H1 (cell line): ENCODE measurements around the gene CHST9. TPM values are rescaled to one million over a fixed set of nuclear protein-coding genes. Genes with fewer than 3 reads are reported as not detected.

ENCODE experiments used
- CTCF ChIA-PET: fragments of 300-600 bp; sonication (Branson Sonifier 250); formaldehyde crosslinking; loops from one replicate; lab custom pipeline; 2021; ENCODE audit not compliant: partially characterized antibody; lab: Charles Lee
- POLR2A ChIA-PET: fragments of 300-600 bp; sonication (Branson Sonifier 250); formaldehyde crosslinking; loops from one replicate; lab custom pipeline; 2021; ENCODE audit warnings: inconsistent platforms; ENCODE audit not compliant: partially characterized antibody; lab: Charles Lee
- DNase-seq, 2 experiments: peaks; one replicate each; pipeline versions ENCODE4 v3.0.0 to v3.0.0-alpha.2; 2010 to 2022; ENCODE audit warnings: low spot score in 2 of 2, low read depth in 1 of 2, mixed read lengths in 1 of 2
- FAIRE-seq: peaks from 2 replicates; lab custom pipeline; 2011; peaks lifted over from hg19 to GRCh38; lab: Jason Lieb, UNC
- H2AFZ ChIP-seq: 2 replicates; pipeline ENCODE4 v1.8.1; 2012; ENCODE audit warnings: low read length, inconsistent platforms
- H2AK5ac ChIP-seq: 2 replicates; pipeline ENCODE4 v1.6.1; 2013; ENCODE audit warnings: low read depth, low read length
- H2BK120ac ChIP-seq: replicated peaks from 2 replicates; pipeline ENCODE3; 2013; ENCODE audit warnings: low read depth, low read length, inconsistent platforms
- H2BK12ac ChIP-seq: 2 replicates; pipeline ENCODE4 v1.6.1; 2013; ENCODE audit warnings: low read depth, low read length
- H2BK15ac ChIP-seq: 2 replicates; pipeline ENCODE4 v1.6.1; 2013; ENCODE audit warnings: low read length
- H2BK20ac ChIP-seq: 2 replicates; pipeline ENCODE4 v1.6.1; 2013; ENCODE audit warnings: low read length
- H2BK5ac ChIP-seq: 2 replicates; pipeline ENCODE4 v1.6.1; 2013; ENCODE audit warnings: low read depth, low read length
- H3K14ac ChIP-seq: 2 replicates; pipeline ENCODE4 v1.6.1; 2013; ENCODE audit warnings: inconsistent platforms; ENCODE audit not compliant: insufficient read length
- H3K18ac ChIP-seq: 2 replicates; pipeline ENCODE4 v1.6.1; 2013; ENCODE audit warnings: low read length; ENCODE audit errors: extremely low read depth
- H3K23ac ChIP-seq: 2 replicates; pipeline ENCODE4 v1.6.1; 2013; ENCODE audit warnings: inconsistent platforms; ENCODE audit not compliant: insufficient read length
- H3K23me2 ChIP-seq: 2 replicates; pipeline ENCODE4 v1.6.1; 2013; ENCODE audit warnings: low read depth, low read length
- H3K27ac ChIP-seq: 2 replicates; pipeline ENCODE4 v1.6.1; 2011; ENCODE audit warnings: low read depth, low read length, inconsistent platforms
- H3K27me3 ChIP-seq, 4 experiments: replicated peaks in 1 of 4; 1 replicate in 1 of 4; 2 replicates in 3 of 4; pipeline versions ENCODE4 v1.6.1 to v1.8.1; 2011 to 2013; ENCODE audit warnings: low read length in 3 of 4, mild to moderate bottlenecking in 3 of 4, inconsistent platforms in 2 of 4, mixed read lengths in 2 of 4, moderate library complexity in 1 of 4; ENCODE audit not compliant: control insufficient read depth in 3 of 4, insufficient read depth in 3 of 4; ENCODE audit errors: extremely low read depth in 1 of 4
- H3K36me3 ChIP-seq, 4 experiments: 2 replicates each; pipeline versions ENCODE4 v1.6.1 to v1.8.1; 2011 to 2013; ENCODE audit warnings: mild to moderate bottlenecking in 4 of 4, low read length in 3 of 4, moderate library complexity in 2 of 4, control low read depth in 1 of 4, inconsistent platforms in 1 of 4; ENCODE audit not compliant: insufficient read depth in 4 of 4, control insufficient read depth in 2 of 4
- H3K4ac ChIP-seq: replicated peaks from 2 replicates; pipeline ENCODE3; 2013; ENCODE audit warnings: low read length, low read depth, mixed read lengths, inconsistent platforms; ENCODE audit not compliant: insufficient read length
- H3K4me1 ChIP-seq, 4 experiments: replicated peaks in 1 of 4; 1 replicate in 1 of 4; 2 replicates in 3 of 4; pipeline versions ENCODE4 v1.6.1 to v1.8.1; 2011 to 2013; ENCODE audit warnings: low read length in 3 of 4, inconsistent platforms in 2 of 4, mixed read lengths in 1 of 4; ENCODE audit not compliant: insufficient read depth in 4 of 4, control insufficient read depth in 3 of 4
- H3K4me2 ChIP-seq, 2 experiments: 2 replicates each; pipeline versions ENCODE4 v1.6.1 to v1.8.1; 2011 to 2013; ENCODE audit warnings: low read depth in 2 of 2, low read length in 2 of 2, control low read depth in 1 of 2, inconsistent platforms in 1 of 2, mild to moderate bottlenecking in 1 of 2; ENCODE audit not compliant: insufficient read depth in 1 of 2
- H3K4me3 ChIP-seq, 4 experiments: fragments of 200-600, 300-600 bp in 1 of 4; sonication (generic), shearing (Covaris generic), sonication (Bioruptor Twin) in 1 of 4; 2 replicates each; pipeline versions ENCODE4 v1.5.1 to v1.8.1; 2011 to 2016; ENCODE audit warnings: low read length in 4 of 4, low read depth in 3 of 4, control low read depth in 2 of 4, inconsistent platforms in 2 of 4, mild to moderate bottlenecking in 2 of 4, mixed read lengths in 1 of 4, moderate library complexity in 1 of 4; ENCODE audit not compliant: insufficient read depth in 2 of 4; ENCODE audit errors: extremely low read depth in 1 of 4
- H3K56ac ChIP-seq: replicated peaks from 2 replicates; pipeline ENCODE3; 2013; ENCODE audit warnings: low read depth, mild to moderate bottlenecking, mixed read lengths, low read length, inconsistent platforms; ENCODE audit not compliant: insufficient read length
- H3K79me1 ChIP-seq: 2 replicates; pipeline ENCODE4 v1.6.1; 2013; ENCODE audit warnings: low read depth, low read length, control low read depth
- H3K79me2 ChIP-seq, 2 experiments: 2 replicates each; pipeline versions ENCODE4 v1.6.1 to v1.8.1; 2012 to 2013; ENCODE audit warnings: low read length in 2 of 2, mild to moderate bottlenecking in 2 of 2, inconsistent platforms in 1 of 2; ENCODE audit not compliant: insufficient read depth in 2 of 2, control insufficient read depth in 1 of 2
- H3K9ac ChIP-seq, 4 experiments: replicated peaks in 1 of 4; 1 replicate in 1 of 4; 2 replicates in 3 of 4; pipeline versions ENCODE4 v1.6.1 to v1.8.1; 2011 to 2013; ENCODE audit warnings: low read depth in 3 of 4, low read length in 3 of 4, control low read depth in 2 of 4, mild to moderate bottlenecking in 2 of 4, moderate library complexity in 2 of 4, inconsistent platforms in 1 of 4; ENCODE audit errors: extremely low read depth in 1 of 4
- H3K9me3 ChIP-seq, 2 experiments: 2 replicates each; pipeline versions ENCODE4 v1.6.1 to v1.8.1; 2012 to 2013; ENCODE audit warnings: mild to moderate bottlenecking in 2 of 2, moderate library complexity in 2 of 2, control low read depth in 1 of 2, inconsistent platforms in 1 of 2, low read depth in 1 of 2, low read length in 1 of 2, mixed read lengths in 1 of 2; ENCODE audit not compliant: insufficient read depth in 2 of 2
- H4K20me1 ChIP-seq, 2 experiments: replicated peaks in 1 of 2; 2 replicates each; pipeline versions ENCODE3 to v1.8.1; 2011 to 2013; ENCODE audit warnings: inconsistent platforms in 2 of 2, low read length in 2 of 2, mild to moderate bottlenecking in 1 of 2; ENCODE audit not compliant: insufficient read depth in 2 of 2, control insufficient read depth in 1 of 2
- H4K5ac ChIP-seq: 2 replicates; pipeline ENCODE4 v1.6.1; 2013; ENCODE audit warnings: low read length, low read depth, mixed read lengths, inconsistent platforms; ENCODE audit not compliant: insufficient read length
- H4K8ac ChIP-seq: 2 replicates; pipeline ENCODE4 v1.8.0; 2013; ENCODE audit warnings: mild to moderate bottlenecking, moderate library complexity, low read length, inconsistent platforms; ENCODE audit not compliant: insufficient read depth; ENCODE audit errors: extremely low read depth
- H4K91ac ChIP-seq: replicated peaks from 2 replicates; pipeline ENCODE3; 2013; ENCODE audit warnings: low read length, mixed read lengths, inconsistent platforms; ENCODE audit not compliant: insufficient read length
- CBX5 ChIP-seq: fragments of 300-800, 300-1000 bp; sonication (generic); IDR thresholded peaks from 2 replicates; pipeline ENCODE4 v1.7.1; 2016; ENCODE audit warnings: antibody characterized with exemption, low read length, low read depth
- CBX8 ChIP-seq: fragments of 300-800, 300-1000 bp; sonication (generic); IDR thresholded peaks from 2 replicates; pipeline ENCODE4 v1.7.1; 2016; ENCODE audit warnings: low read depth, low read length, borderline replicate concordance
- CTBP2 ChIP-seq: IDR thresholded peaks from 2 replicates; pipeline ENCODE4 v1.7.0; 2011; ENCODE audit warnings: borderline replicate concordance, mild to moderate bottlenecking, moderate library complexity, mixed read lengths, low read length; ENCODE audit not compliant: insufficient read depth, insufficient read length
- EP300 ChIP-seq, 2 experiments: IDR thresholded peaks; 1 replicate in 1 of 2; 2 replicates in 1 of 2; pipeline ENCODE4 v1.6.1; 2011 to 2012; ENCODE audit warnings: low read depth in 2 of 2, low read length in 2 of 2, mild to moderate bottlenecking in 2 of 2, borderline replicate concordance in 1 of 2, inconsistent platforms in 1 of 2, moderate library complexity in 1 of 2
- GABPA ChIP-seq: IDR thresholded peaks from 2 replicates; pipeline ENCODE4 v1.6.1; 2011; ENCODE audit warnings: mild to moderate bottlenecking, low read length, moderate library complexity, borderline replicate concordance; ENCODE audit not compliant: insufficient read depth
- JUN ChIP-seq: IDR thresholded peaks from 2 replicates; pipeline ENCODE4 v1.6.1; 2011; ENCODE audit warnings: low read depth, mild to moderate bottlenecking, improper control_type of control experiment, low read length
- MAFK ChIP-seq: IDR thresholded peaks from 2 replicates; pipeline ENCODE4 v1.6.1; 2012; ENCODE audit warnings: low read depth, mild to moderate bottlenecking, improper control_type of control experiment, low read length
- NRF1 ChIP-seq: IDR thresholded peaks from 2 replicates; pipeline ENCODE4 v1.6.1; 2011; ENCODE audit warnings: mild to moderate bottlenecking, low read depth, low read length, improper control_type of control experiment
- RFX5 ChIP-seq: IDR thresholded peaks from 2 replicates; pipeline ENCODE4 v1.6.1; 2011; ENCODE audit warnings: low read depth, low read length, improper control_type of control experiment, borderline replicate concordance
- SAP30 ChIP-seq: fragments of 300-600 bp; sonication (generic); IDR thresholded peaks from 2 replicates; pipeline ENCODE4 v1.7.1; 2012; ENCODE audit warnings: low read length, moderate library complexity, mild to moderate bottlenecking, inconsistent platforms; ENCODE audit not compliant: insufficient read depth, insufficient replicate concordance
- SIX5 ChIP-seq: IDR thresholded peaks from 2 replicates; pipeline ENCODE4 v1.6.1; 2011; ENCODE audit warnings: mild to moderate bottlenecking, low read depth, low read length
- TAF1 ChIP-seq: IDR thresholded peaks from 2 replicates; pipeline ENCODE4 v1.6.1; 2011; ENCODE audit warnings: mild to moderate bottlenecking, low read depth, low read length
- YY1 ChIP-seq: IDR thresholded peaks from 2 replicates; pipeline ENCODE4 v1.6.1; 2011; ENCODE audit warnings: low read depth, mild to moderate bottlenecking, low read length
- polyA plus RNA-seq, 7 experiments: library from polyadenylated mRNA; depleted of rRNA in 3 of 7; stranded (reverse) in 5 of 7; unstranded in 2 of 7; fragments of >200 nt in 5 of 7; fragments of 200-250 nt in 2 of 7; gene quantifications; 1 replicate in 5 of 7; 2 replicates in 1 of 7; 4 replicates in 1 of 7; pipeline versions ENCODE4 v1.2.1 to v1.2.3, GENCODE V29; 2011 to 2013; ENCODE audit warnings: missing spikeins in 2 of 7, mixed read lengths in 2 of 7
- total RNA-seq: library from RNA; stranded (reverse); fragmentation: NEBNext Ultra II Directional; extraction: Animal tissue kit (Norgen Biotek cat#: 25700); gene quantifications from 2 replicates; pipeline ENCODE4 v1.2.1, GENCODE V29; 2021
- TF ChIP-seq, protein P1 (sequence below): IDR thresholded peaks from 2 replicates; pipeline ENCODE4 v1.6.1; 2011; ENCODE audit warnings: low read length, improper control_type of control experiment

The CHST9 gene
- total and polyA plus RNA-seq, 2 of the 8 experiments (the other 6 are each of a cell fraction or from before 2014, with no cell fraction given) = 3.2 to 24.3 TPM

DNA sequence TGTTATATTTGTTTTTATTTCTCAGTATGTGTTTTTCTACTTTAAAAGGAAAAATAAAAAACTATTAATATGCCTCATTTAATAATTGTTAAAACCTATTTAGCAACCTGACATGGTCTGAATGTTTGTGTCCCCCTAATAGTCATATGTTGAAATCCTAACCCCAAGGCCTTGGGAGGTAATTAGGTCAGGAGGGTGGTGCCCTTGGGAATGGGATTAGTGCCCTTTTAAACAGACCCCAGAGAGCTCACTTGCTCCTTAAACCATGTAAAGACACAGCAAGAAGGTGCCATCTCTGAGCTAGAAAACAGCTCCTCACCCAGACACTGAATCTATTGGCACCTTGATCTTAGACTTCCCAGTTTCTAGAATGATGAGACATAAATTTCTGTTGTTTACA, 71.8 kb downstream of the CHST9 start:
- Histone ChIP-seq H3K9ac (no peak overlapping the region), H4K8ac (no peak overlapping the region), H3K4me2 (no peak overlapping the region), H3K4me1 (peaks cover 0 to 4% (median 0%) of the 10 kb centered on the region in 4 experiments; a peak in 1 of 7 replicates), H4K5ac (no peak overlapping the region), H3K4me3 (no peak overlapping the region), H3K27ac (no peak overlapping the region), H3K18ac (no peak overlapping the region), H3K56ac (no peak overlapping the region), H2BK15ac (no peak overlapping the region), H2BK5ac (no peak overlapping the region), H4K91ac (no peak overlapping the region), H2BK120ac (no peak overlapping the region), H2AFZ (no peak overlapping the region), H3K36me3 (no peaks in the 10 kb centered on the region; a peak in 1 of 8 replicates), H3K27me3 (no peaks in the 10 kb centered on the region), H3K9me3 (peaks cover 0 to 3% of the 10 kb centered on the region in 2 experiments; a peak in 2 of 4 replicates), H3K23ac (no peak overlapping the region), H4K20me1 (no peaks in the 10 kb centered on the region), H3K79me2 (no peaks in the 10 kb centered on the region), H3K79me1 (no peaks in the 10 kb centered on the region), H3K4ac (no peak overlapping the region), H3K23me2 (no peaks in the 10 kb centered on the region), H3K14ac (no peak overlapping the region), H2BK12ac (no peak overlapping the region), H2BK20ac (no peak overlapping the region), H2AK5ac (no peak overlapping the region)
- ChIA-PET CTCF (interaction anchor here (0.6 to 1.0 kb wide), 2 partner anchors 27 to 1200 kb away, joined by 3 read pairs; no protein-coding TSS in a partner anchor), POLR2A (no interaction called here)
- DNase-seq = no peak
- FAIRE-seq = no peak
- TF ChIP-seq, protein P1, sequence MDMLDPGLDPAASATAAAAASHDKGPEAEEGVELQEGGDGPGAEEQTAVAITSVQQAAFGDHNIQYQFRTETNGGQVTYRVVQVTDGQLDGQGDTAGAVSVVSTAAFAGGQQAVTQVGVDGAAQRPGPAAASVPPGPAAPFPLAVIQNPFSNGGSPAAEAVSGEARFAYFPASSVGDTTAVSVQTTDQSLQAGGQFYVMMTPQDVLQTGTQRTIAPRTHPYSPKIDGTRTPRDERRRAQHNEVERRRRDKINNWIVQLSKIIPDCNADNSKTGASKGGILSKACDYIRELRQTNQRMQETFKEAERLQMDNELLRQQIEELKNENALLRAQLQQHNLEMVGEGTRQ = no peak
- no peak for TF ChIP-seq MAFK
- no peak for TF ChIP-seq SIX5
- TF ChIP-seq YY1 = no peak
- no peak for TF ChIP-seq JUN
- TF ChIP-seq RFX5 = no peak
- TF ChIP-seq EP300 (IDR thresholded peaks at IDR 0.05; ENCODE audit: borderline replicate concordance in 1 of 2, low read depth in 2 of 2, low read length in 2 of 2) = no peak
- TF ChIP-seq CBX8 = no peak
- TF ChIP-seq GABPA = no peak
- TF ChIP-seq NRF1 = no peak
- no peak for TF ChIP-seq CTBP2
- no peak for TF ChIP-seq TAF1
- no peak for TF ChIP-seq SAP30
- TF ChIP-seq CBX5 = no peak
